ENCODE data around the gene PUS7.
"Not testable (repeated sequence)": the region's sequence is repeated elsewhere in the genome, so short reads cannot be mapped to it uniquely, and the experiment has no call there.

Gene PUS7

GRCh38 chr7:105496521-105496920, 25.6 kb downstream of the PUS7 start:
- no peak for DNase-seq (ENCODE audit: low spot score)

GRCh38 chr7:105493923-105494315, 28.2 kb downstream of the PUS7 start:
- DNase-seq (ENCODE audit: low spot score): peak; percentile 4

- peak; percentile 2 for DNase-seq (ENCODE audit: low spot score)
These were observed 28.7 kb downstream of the PUS7 start for GRCh38 chr7:105493196-105493922.

- no peak for DNase-seq (ENCODE audit: low spot score)
These were observed 32.7 kb downstream of the PUS7 start for GRCh38 chr7:105489409-105489808.

- DNase-seq (ENCODE audit: low spot score): peak; percentile 65
These were observed 34.2 kb downstream of the PUS7 start for GRCh38 chr7:105487579-105488571.

GRCh38 chr7:105480931-105481330, 41.1 kb downstream of the PUS7 start:
- no peak for DNase-seq (ENCODE audit: low spot score)

- DNase-seq (ENCODE audit: low spot score): no peak
These were observed 43.5 kb downstream of the PUS7 start for GRCh38 chr7:105478606-105479005.

- no peak for DNase-seq (ENCODE audit: low spot score)
These were observed 44.2 kb downstream of the PUS7 start for GRCh38 chr7:105477908-105478307.

GRCh38 chr7:105474045-105474444, 48.0 kb downstream of the PUS7 start:
- no peak for DNase-seq (ENCODE audit: low spot score)

- no peak for DNase-seq (ENCODE audit: low spot score)
These were observed 48.9 kb downstream of the PUS7 start for GRCh38 chr7:105473163-105473562.

GRCh38 chr7:105470846-105471245, 51.2 kb downstream of the PUS7 start:
- no peak for DNase-seq (ENCODE audit: low spot score)

GRCh38 chr7:105470090-105470489, 52.0 kb downstream of the PUS7 start:
- no peak for DNase-seq (ENCODE audit: low spot score)

GRCh38 chr7:105462765-105463420, 59.2 kb downstream of the PUS7 start:
- no peak for DNase-seq (ENCODE audit: low spot score)

GRCh38 chr7:105461518-105461917, 60.6 kb downstream of the PUS7 start:
- no peak for DNase-seq (ENCODE audit: low spot score)

- DNase-seq (ENCODE audit: low spot score): no peak
These were observed 64.3 kb downstream of the PUS7 start for GRCh38 chr7:105457619-105458225.

GRCh38 chr7:105454921-105455320, 67.2 kb downstream of the PUS7 start:
- DNase-seq (ENCODE audit: low spot score): peak; percentile 64

- DNase-seq (ENCODE audit: low spot score): no peak
These were observed 67.8 kb downstream of the PUS7 start for GRCh38 chr7:105454095-105454747.

- DNase-seq (ENCODE audit: low spot score): no peak
These were observed 70.0 kb downstream of the PUS7 start for GRCh38 chr7:105452085-105452484.

GRCh38 chr7:105450870-105451269, 71.2 kb downstream of the PUS7 start:
- not testable (repeated sequence) for DNase-seq (ENCODE audit: low spot score)

GRCh38 chr7:105450177-105450861, 71.8 kb downstream of the PUS7 start:
- no peak for DNase-seq (ENCODE audit: low spot score)

- no peak for DNase-seq (ENCODE audit: low spot score)
These were observed 73.9 kb downstream of the PUS7 start for GRCh38 chr7:105448181-105448580.

Measured in pons (tissue), 1 donor.